ENCODE measurements around the gene KIF4A.
A peak's percentile ranks its signal among the peaks of the same experiment; 100 is the strongest.

The KIF4A gene

DNA sequence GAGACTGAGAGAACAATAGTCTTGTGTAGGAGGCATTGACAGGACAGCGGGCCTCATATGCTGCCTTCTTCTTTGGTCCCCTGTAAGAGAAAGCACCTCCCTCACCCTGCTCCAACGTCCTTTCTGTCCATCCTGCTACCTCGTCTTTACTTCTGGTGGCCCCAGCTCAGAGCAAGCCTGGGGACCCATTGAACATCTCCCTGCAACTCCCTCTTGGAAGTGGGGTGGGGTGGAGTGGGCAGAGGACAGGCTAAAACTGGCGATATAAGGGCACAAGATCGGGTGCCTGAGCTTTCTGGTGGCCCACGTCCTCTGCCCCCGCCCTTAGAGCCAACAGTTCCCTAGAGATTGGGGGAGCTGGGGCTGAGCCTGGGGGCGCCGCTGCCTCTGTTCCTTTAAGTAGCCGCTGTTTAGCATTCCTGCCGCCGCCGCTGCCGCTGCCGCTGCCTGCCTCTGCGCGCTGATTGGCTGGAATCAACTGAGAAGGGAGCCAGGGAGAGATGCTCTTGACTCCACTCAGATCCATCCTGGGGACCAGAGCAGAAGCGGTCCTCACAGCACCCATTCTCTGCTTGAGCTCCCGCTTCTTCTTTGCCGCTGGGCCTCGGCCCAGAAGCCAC, 154.5 kb downstream of the KIF4A start, which contains the start of gene DLG3:
DLG3 (plus strand) TSS at position 510 of the 620 bp plus-strand sequence. CDS start 367 bp downstream, outside the sequence.
- no peak for DNase-seq (ENCODE audit: low read depth)

DNA sequence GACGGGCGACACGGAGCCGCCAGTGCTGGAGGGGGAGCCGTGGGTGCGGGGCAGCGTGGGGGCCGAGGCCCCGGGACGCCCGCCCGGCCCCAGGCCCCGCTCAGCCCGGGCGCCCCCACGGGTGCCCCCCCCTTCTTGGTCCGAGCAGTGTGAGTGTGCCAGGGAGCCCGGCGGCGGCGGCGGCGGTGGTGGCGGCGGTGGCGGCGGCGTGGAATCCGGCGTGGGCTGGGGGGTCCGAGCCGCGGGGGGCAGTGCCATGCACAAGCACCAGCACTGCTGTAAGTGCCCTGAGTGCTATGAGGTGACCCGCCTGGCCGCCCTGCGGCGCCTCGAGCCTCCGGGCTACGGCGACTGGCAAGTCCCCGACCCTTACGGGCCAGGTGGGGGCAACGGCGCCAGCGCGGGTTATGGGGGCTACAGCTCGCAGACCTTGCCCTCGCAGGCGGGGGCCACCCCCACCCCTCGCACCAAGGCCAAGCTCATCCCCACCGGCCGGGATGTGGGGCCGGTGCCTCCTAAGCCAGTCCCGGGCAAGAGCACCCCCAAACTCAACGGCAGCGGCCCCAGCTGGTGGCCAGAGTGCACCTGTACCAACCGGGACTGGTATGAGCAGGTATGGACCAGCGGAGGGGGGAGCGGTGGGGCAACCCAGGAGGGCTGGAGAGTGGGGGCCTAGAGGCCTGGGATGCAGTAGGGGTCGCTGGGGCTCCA, 155.2 kb downstream of the KIF4A start:
- no peak for DNase-seq (ENCODE audit: low read depth)

- no peak for DNase-seq (ENCODE audit: low read depth)
These were observed 156.0 kb downstream of the KIF4A start for GRCh38 chrX:70445951-70446350.

DNA sequence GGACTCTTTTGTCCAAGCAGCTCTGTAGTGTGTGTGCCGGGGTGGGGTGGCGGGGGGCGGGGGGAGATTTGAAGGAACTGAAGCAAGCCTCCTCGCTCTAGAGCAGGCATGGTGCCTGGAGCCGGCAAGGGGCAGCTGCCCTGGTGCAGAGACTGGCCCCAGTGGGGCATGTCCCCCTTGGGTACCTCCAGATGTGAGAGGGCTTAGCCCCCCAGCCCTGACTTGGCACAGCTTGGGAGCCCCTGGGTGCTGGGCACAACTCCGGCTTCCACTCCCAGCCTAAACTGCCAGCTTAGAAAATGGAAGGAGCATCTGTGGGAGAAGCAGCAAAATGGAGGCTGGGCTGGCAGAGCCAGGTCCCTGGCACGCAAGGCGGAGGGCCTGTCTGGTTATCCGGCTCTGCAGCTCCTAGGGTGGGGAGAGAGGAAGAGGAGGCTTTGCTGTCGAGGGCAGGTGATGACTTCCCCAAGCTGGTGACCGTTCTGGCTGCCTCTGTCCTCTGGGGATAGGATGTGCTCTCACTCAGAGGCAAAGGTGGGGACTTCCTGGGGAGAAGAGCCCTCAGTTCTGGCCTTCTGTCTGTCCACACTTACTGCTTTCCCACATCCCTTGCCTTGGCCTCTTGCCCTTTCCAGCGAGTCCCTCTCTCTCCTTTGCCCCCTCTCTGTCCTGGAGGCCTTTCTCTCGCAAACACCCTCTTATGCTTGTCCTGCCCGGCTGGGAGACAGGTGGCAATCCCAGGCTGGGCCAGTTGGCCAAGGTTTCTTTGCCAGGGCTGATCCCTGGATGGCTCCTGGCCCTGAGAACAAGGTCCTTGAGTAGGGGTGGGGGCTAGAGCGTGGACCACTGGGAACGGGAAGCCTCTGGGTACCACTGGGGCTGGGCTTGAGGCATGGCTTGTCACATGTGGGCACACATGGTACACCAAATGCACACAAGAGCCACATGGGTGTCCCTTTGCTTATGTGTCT, 156.8 kb downstream of the KIF4A start:
- DNase-seq (ENCODE audit: low read depth) = no peak

DNA sequence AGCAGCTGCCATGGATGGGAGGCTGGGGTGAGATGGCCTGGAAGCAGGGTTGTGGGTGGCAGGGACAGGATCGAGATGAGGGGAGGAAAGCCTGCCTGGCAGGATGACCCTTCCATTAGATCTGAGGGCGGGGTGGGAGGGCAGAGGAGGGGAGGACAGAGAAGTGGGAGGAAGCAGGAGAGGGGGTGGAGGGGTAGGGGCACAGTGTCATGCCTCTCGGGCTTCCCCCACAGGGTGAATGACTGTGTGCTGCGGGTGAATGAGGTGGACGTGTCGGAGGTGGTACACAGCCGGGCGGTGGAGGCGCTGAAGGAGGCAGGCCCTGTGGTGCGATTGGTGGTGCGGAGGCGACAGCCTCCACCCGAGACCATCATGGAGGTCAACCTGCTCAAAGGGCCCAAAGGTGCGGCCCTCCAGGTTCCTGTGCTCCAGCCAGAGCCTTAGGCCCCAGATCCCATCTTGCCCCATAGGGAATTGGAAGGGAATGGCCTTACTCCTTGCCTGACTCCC, 159.6 kb downstream of the KIF4A start:
- DNase-seq (ENCODE audit: low read depth) = no peak

DNA sequence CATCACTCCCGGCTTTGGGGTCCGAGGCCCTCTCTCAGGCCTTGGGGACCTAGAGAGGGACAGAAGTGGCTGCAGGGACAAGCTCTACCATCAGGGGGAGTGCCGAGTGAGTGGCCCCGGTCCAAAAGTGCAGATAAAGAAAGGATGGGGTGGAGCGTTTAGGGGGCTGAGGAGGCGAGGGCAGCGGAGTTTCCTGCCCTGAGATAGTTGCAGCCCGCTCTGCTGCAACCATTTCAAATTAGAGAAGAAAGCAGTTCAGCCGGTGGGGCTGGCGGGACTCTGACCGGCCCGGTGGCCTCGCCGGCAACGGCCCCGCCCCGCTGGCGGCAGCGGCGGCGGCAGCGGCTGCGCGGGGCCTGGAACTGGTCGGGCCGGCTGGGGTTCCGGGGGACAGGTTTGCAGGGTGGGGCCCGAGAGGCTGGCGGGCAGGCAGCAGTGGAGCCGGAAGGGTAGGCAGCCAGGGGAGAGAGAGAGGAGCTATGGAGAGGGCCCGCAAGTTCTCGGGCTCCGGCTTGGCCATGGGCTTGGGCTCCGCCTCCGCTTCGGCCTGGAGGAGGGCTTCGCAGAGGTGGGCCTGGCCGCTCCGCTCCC, 162.3 kb downstream of the KIF4A start:
- DNase-seq (ENCODE audit: low read depth) = no peak

DNA sequence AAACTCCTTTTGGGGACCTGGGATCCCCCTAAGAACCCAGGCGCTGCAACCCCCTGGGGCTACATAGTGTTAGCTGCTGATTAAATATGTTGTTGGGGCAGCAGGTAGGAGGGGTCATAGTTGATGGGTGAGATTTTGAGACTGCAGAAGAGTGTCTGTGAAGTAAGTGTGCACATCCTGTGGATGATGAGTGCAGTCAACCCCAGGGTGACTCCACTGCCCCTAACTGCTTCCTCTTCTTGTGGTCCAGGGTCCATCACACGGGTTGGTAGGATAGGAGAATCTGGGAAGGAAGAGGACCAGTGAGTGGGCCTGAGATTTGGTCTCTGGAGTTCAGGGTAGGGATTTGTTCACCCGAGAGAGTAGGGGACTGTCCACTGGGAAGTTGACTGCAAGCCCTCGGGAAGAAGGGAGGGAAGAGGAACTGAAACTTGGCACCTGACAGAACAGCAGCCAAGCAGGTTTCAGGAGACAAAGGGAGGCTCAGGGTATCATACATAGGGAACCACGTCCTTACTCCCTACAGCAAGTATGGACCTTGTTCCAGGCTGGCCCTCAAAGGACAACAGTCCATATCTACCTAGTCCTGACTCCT, 163.2 kb downstream of the KIF4A start:
- DNase-seq (ENCODE audit: low read depth) = no peak

DNA sequence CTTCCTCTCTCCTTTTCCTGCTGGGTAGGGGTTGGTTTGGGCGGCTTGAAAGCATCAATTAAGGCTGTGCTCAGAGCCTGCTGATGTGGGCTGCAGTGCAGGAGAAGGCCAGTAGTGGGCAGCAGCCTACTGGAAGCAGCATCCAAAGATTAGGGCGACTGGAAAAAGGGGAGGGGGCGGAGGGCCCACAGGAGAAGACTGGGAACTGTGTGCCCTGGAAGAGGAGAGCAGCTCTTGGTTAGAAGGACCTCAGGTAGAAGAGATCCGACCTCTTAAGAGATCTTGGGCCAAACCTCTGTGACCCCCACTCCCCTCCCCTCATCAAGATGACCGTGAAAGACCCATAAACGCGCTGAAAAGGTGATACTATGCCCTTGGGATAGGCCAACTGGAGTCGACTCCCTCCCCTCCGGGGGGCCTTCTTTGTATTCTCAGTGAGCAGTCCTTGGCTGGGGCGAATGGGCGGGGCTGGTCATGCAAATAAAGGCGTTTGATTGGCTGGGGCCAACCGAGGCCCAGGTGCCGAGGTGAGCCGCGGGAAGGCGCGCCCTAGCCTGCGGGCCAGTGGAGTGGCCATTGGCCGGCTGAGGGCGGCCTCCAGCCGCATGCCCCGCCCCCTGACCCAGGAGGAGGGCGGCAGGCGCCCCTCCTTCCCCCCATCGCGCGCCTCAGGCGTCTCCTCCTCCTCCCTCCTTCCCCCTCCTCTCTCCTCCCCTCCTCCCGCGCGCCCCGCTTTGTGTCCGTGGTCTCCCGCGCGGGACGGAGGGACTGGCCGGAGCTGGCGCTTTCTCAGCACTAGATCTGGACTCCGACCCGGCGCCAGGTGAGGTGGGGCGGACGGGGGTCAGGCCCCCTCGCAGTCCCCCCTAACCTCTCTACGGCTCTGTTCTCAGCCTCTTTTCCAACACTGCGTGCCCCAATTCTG, 164.8 kb downstream of the KIF4A start:
- DNase-seq (ENCODE audit: low read depth) = peak; percentile 50

DNA sequence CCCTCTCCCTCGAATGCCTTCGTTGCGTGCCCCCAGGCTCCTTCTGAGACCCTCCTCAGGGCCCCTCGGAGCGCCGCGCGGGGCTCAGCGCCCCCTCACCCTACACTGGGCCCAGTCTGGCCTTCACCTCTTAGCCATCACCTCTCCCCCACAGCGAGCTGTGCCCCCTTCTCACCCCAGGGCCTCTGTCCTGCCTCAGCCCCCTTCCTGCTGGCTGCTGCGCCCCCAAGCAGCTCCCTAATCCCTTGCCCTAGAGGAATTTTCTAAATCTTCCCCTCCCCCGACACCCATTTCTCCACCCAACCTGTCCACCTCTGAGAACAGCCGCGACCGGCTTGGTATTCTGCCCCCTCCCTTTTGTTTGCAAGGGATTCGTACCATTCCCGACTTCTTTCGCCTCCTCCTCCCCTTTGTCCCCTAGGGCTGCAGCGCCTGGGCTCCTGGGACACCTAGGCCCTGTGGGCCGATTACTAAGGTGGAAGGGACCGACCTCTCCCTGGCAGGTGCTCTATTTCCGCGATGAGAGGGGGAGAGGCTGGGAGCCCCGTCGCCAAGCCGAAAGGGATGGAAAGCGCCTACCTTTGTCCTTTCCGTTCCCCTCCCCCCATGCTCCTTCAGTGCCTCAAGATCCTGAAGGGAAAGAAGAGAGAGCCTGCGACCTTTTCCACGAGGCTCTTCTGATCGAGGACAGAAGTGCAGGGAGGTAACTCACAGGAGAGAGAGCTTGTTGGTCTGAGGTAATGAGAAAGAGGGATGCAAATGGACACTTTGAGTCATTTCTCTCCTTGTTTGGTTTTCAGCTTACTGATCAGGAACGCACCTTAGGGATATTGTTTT, 165.7 kb downstream of the KIF4A start:
- DNase-seq (ENCODE audit: low read depth) = no peak

DNA sequence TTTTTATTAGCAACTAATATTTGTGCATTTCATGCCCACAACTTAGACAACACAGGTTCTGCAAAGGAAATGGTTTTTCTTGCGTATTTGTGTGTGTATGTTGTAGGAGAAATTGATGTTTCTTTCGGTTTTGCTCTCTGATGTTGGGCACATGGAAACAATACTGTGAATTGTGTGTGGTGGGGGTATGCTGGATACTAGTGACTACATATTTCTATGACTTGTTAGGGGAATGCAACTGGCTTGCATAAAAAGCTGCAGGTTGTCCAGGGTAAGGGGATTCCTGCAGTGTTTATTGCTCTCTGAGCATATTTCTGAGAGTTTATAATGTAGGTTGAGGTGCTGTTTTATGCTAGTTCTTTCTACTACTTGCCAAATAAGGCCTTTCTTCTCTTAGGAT, 166.4 kb downstream of the KIF4A start:
- no peak for DNase-seq (ENCODE audit: low read depth)

DNA sequence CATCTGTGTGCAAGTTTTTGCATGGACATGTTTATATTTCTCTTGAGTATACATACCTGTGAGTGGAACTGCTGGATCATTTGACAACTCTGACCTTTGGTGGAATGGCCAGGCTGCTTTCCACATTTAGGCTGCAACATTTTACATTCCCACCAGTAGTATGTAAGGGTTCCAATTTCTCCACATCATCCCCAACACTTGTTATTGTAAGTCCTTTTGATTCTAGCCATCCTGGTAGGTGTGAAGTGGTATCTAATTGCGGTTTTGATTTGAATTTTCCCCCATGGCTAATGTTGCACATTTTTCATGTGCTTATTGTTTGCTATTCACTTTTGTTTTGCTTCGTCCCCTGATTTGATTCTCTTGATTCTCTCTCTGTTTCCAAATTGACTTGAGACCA, 171.1 kb downstream of the KIF4A start:
- DNase-seq (ENCODE audit: low read depth) = no peak

DNA sequence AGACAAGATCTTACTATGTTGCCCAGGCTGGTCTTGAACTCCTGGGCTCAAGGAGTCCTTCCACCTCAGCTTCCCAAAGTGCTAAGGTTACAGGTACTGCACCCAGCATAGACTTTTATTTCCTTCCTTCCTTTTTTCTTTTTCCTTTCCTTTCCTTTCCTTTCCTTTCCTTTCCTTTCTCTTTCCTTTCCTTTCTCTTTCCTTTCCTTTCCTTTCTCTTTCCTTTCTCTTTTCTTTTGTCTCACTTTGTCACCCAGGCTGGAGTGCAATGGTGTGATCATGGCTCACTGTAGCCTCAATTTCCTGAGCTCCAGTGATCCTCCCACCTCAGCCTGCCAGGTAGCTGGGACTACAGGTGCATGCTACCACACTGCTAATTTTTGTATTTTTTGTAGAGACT, 174.1 kb downstream of the KIF4A start:
- DNase-seq (ENCODE audit: low read depth) = no peak

DNA sequence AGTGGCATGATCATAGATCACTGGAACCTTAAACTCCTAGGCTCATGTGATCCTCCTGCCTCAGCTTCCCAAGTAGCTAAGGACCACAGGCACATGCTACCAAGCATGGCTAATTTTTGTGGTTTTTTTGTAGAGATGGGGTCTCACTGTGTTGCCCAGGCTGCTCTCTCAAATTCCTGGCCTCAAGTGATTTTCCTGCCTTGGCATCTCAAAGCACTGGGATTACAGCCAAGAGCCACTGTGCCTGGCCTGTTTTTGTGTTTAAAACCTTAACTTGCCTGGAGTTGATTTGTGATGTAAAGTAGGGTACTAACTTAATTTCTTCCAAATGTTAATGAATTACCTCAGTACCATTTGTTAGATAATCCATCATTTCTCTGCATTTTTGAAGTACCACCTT, 177.1 kb downstream of the KIF4A start:
- DNase-seq (ENCODE audit: low read depth) = no peak

GRCh38 chrX:70468709-70469108, 178.8 kb downstream of the KIF4A start:
- no peak for DNase-seq (ENCODE audit: low read depth)

Data from amniotic epithelial cell (primary cell).